Activated CD8-positive, alpha-beta memory T cell treated with anti-CD3 and anti-CD28 coated beads for 36 hours (primary cell): ENCODE data around the gene ZNF678. TPM values are rescaled to one million over a fixed set of nuclear protein-coding genes. Genes with fewer than 3 reads are reported as not detected.

Experiments
- CTCF ChIA-PET: fragments of 350-600 bp; sonication (Branson Sonifier 250); formaldehyde crosslinking; loops from one replicate; lab custom pipeline; 2021; ENCODE audit warnings: antibody characterized with exemption; lab: Charles Lee
- POLR2A ChIA-PET: fragments of 350-600 bp; sonication (Branson Sonifier 250); formaldehyde crosslinking; loops from one replicate; lab custom pipeline; 2021; ENCODE audit warnings: antibody characterized with exemption; lab: Charles Lee
- total RNA-seq, 2 experiments: library from RNA; stranded (reverse); gene quantifications; one replicate each; pipeline ENCODE4 v1.2.3, GENCODE V29; 2021

ZNF678 gene
- 1 to 10 TPM; 6.3 to 6.6 TPM for total RNA-seq

- POLR2A ChIA-PET = interaction anchor here (0.7 kb wide), 1 partner anchor 21 kb away, joined by 4 read pairs; no protein-coding TSS in a partner anchor
- CTCF ChIA-PET = interaction anchor here (0.6 to 1.8 kb wide), 4 partner anchors 18 to 199 kb away, joined by 3 read pairs; no protein-coding TSS in a partner anchor
Measured at GRCh38 chr1:227563324-227564201, at the start of gene ZNF678. TSS of gene ZNF678 (plus strand) at chr1:227563556. CDS start at chr1:227650992, 87,436 bp downstream.

GRCh38 chr1:227518876-227519275 lies 44.5 kb upstream of the ZNF678 start:
- ChIA-PET CTCF (no interaction called here), POLR2A (no interaction called here)

GRCh38 chr1:227521782-227522181 lies 41.6 kb upstream of the ZNF678 start:
- ChIA-PET POLR2A (no interaction called here), CTCF (no interaction called here)

- POLR2A ChIA-PET = interaction anchor here (0.7 kb wide), 1 partner anchor 93 kb away, joined by 3 read pairs; no protein-coding TSS in a partner anchor
- CTCF ChIA-PET = interaction anchor here (1.1 kb wide), 1 partner anchor 16 kb away, joined by 3 read pairs; no protein-coding TSS in a partner anchor
Measured at GRCh38 chr1:227526524-227526923, 36.8 kb upstream of the ZNF678 start.

GRCh38 chr1:227532019-227532619 lies 31.2 kb upstream of the ZNF678 start:
- POLR2A ChIA-PET = no interaction called here

GRCh38 chr1:227540170-227541098 lies 22.9 kb upstream of the ZNF678 start:
- POLR2A ChIA-PET = no interaction called here
- CTCF ChIA-PET = interaction anchor here (0.7 to 1.2 kb wide), 2 partner anchors 9 to 32 kb away, joined by 3 read pairs; no protein-coding TSS in a partner anchor

More at GRCh38 chr1:227532019-227532619, 31.2 kb upstream of the ZNF678 start:
- CTCF ChIA-PET = interaction anchor here (1.2 kb wide), 1 partner anchor 8 kb away, joined by 3 read pairs; no protein-coding TSS in a partner anchor

- ChIA-PET POLR2A (no interaction called here), CTCF (interaction anchor here (0.7 to 1.2 kb wide), 2 partner anchors 10 to 32 kb away, joined by 3 read pairs; no protein-coding TSS in a partner anchor)
Measured at GRCh38 chr1:227541129-227541528, 22.2 kb upstream of the ZNF678 start.

GRCh38 chr1:227541796-227542152 lies 21.6 kb upstream of the ZNF678 start:
- ChIA-PET CTCF (interaction anchor here (1.2 kb wide), 1 partner anchor 412 kb away, joined by 3 read pairs; no protein-coding TSS in a partner anchor), POLR2A (no interaction called here)

GRCh38 chr1:227542153-227543120 lies 20.9 kb upstream of the ZNF678 start:
- POLR2A ChIA-PET = interaction anchor here (0.6 to 0.9 kb wide), 2 partner anchors 21 to 245 kb away, joined by 3 to 4 read pairs; partner anchors contain the start of gene ZNF678
- CTCF ChIA-PET = interaction anchor here (0.6 to 1.2 kb wide), 5 partner anchors 16 to 411 kb away, joined by 3 to 4 read pairs (median 3); partner anchors contain the start of gene ZNF678

- ChIA-PET CTCF (interaction anchor here (0.7 to 0.9 kb wide), 2 partner anchors 16 to 21 kb away, joined by 3 to 4 read pairs; no protein-coding TSS in a partner anchor), POLR2A (interaction anchor here (0.9 kb wide), 1 partner anchor 244 kb away, joined by 3 read pairs; no protein-coding TSS in a partner anchor)
Measured at GRCh38 chr1:227543283-227544066, 19.9 kb upstream of the ZNF678 start.

GRCh38 chr1:227544067-227545050 lies 19.0 kb upstream of the ZNF678 start:
- ChIA-PET CTCF (interaction anchor here (0.6 kb wide), 1 partner anchor 601 kb away, joined by 3 read pairs; no protein-coding TSS in a partner anchor), POLR2A (no interaction called here)

- ChIA-PET CTCF (interaction anchor here (0.9 kb wide), 1 partner anchor 19 kb away, joined by 3 read pairs; the partner anchor contains the start of gene ZNF678), POLR2A (no interaction called here)
Measured at GRCh38 chr1:227545361-227545760, 18.0 kb upstream of the ZNF678 start.

GRCh38 chr1:227546059-227546458 lies 17.3 kb upstream of the ZNF678 start:
- ChIA-PET POLR2A (no interaction called here), CTCF (interaction anchor here (0.9 kb wide), 1 partner anchor 18 kb away, joined by 3 read pairs; the partner anchor contains the start of gene ZNF678)

- POLR2A ChIA-PET = no interaction called here
- CTCF ChIA-PET = no interaction called here
Measured at GRCh38 chr1:227546598-227547309, 16.6 kb upstream of the ZNF678 start.
